ENCODE results near the gene ICE2.

The ICE2 gene

DNA sequence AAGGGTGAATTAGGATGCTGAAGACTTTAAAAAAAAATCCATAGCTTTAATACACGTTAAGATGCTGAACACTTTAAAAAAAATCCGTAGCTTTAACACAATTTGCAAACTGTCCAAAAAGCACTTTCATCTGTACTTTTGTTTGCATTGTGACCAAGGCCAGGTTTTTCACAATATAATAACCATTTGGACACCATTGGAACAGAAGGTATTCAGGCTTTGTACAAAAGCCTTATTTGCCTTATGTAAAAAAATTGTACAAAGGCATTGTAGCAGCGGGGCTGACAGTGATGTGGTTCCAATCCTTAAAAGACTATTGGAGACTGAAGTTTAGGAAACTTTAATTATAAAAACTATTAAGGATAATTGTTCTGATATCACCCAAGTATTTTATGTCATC lies 15.2 kb upstream of the ICE2 start:
- DNase-seq = no peak

DNA sequence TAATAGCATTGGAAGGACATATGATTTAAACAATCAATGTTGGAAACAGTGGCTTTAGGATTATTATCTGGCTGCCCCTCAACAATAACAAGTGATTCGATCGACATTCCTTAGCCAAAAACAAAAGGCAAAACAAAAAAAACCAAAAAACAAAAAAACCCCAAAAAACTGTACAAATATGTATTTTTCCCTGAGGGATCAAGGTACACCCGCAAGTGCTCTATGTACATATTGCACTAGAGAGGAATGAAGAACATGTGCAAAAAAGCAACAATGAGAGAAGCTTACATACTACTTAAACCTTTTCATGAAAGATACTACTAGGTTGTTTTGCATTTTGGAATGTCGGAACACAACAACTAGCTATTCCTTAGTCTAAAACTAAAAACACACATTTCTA lies 14.2 kb upstream of the ICE2 start:
- no peak for DNase-seq

GRCh38 chr15:60486742-60487141 lies 7.8 kb upstream of the ICE2 start:
- DNase-seq = no peak

- no peak for DNase-seq
Observed at GRCh38 chr15:60485365-60486055, 6.6 kb upstream of the ICE2 start.

DNA sequence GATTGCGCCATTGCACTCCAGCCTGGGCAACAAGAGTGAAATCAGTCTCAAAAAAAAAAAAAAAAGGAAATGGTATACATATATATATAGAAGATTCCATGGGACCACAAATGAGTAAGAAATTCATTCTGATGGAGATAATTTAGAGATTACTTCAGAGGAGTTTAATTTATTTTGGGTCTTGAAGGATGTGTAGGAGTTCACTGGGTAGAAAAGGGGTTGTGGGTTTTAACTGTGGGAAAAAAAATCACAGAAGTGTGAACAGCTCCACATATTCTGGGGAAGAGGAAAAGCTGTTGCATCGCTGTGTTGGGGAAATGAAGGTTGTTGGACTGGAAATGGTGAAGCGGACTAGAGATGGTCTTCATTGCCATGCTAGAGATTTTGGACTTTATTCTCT lies 4.1 kb upstream of the ICE2 start:
- no peak for DNase-seq

DNA sequence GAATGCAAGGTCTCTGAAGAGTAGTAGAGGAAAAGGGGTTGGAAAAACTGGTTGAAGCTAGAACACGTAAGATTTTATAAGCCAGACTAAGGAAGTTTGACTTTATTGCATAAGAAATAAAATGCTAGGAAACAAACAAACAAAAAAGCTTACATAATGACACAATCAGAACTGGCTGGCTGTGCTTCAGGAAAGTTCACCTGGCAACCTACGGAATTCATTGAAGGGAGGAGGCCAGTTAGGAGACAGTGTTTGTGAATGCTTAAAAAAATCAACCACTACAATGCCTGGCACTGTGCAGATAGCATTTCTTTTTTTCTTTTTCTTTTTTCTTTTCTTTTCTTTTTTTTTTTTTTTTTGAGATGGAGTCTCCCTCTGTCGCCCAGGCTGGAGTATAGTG lies 1.9 kb upstream of the ICE2 start:
- no peak for DNase-seq

DNA sequence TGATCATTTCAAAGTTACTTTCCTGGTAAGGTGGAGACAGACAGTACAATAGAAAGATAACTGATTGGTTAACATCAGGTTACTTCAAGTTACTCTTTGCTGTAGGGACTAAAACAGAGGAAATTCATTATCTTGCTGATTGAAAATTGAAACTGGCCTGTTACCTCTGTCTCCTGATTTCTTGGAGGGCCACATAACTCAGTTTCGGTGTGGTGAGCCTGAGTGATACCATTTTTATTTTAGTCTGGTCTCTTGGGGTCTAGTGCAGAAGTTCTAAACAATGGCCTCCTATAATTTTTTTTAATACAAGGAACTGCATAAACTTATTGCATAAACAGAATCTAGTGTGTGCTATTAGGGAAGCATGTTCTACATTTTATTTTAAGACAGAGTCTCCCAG lies 1.2 kb upstream of the ICE2 start:
- DNase-seq = no peak

GRCh38 chr15:60479361-60480110 lies 594 bp upstream of the ICE2 start:
- no peak for DNase-seq

DNA sequence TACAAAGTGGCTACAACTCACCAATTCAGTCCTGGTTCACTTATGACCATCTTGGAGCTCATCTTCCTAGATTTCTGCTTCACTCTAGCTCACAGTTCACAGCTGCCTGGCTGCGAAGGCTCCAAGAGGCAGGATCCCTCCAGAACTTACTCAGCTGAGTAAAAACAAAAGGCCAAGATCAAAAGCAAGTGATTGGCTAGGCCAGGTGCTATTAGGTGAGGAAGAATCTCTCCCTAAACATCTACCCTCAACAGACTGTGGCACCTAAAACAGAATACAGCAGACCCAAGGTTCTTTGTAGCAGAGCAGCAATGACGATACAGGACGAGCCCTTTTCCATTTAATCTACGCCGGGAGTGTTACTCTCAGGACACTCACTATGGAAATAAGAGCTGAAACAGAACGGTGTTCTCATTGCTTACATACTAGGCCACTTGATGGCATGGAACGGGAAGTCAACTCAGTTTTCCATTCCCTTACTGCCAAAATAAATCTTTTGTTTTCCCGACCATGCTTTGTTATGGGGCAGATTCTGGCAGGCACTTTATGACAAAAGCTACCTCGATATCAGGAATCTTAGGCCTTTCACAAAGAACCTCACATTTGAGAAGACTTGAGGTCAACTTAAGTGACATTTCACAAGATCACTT lies 901 bp downstream of the ICE2 start:
- DNase-seq = no peak

DNA sequence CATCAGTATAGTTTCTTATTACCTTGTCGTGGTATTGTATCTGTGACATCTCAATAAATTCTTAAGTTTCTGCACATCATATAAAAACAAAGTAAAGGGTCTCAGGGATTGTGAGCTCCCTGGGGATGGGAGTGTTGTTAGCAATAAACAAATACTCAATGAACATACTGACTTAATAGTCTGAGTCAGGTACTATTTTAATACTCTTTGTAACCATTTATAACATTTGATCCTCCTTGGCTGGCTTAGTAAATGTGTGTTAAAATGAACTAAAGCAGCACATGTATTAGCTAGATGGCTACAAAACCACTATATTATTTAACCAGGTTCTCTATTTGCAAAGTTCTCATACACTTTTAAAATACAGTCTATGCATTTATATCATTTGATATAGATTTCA lies 1.8 kb downstream of the ICE2 start:
- DNase-seq = no peak

GRCh38 chr15:60476713-60477112 lies 2.2 kb downstream of the ICE2 start:
- no peak for DNase-seq

DNA sequence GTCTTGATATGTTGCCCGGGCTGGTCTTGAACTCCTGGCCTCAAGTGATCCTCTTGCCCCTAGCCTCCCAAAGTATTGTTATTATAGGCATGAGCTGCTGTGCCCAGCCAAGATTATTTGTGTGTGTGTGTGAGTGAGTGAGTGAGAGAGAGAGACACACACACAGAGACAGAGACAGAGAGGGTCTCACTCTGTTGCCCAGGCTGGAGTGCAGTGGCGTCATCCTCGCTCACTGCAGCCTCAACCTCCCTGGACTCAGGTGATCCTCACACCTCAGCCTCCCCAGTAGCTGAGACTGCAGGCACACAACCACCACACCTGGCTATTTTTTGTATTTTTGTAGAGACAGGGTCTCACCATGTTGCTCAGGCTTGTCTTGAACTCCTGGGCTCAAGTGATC lies 5.8 kb downstream of the ICE2 start:
- no peak for DNase-seq

- no peak for DNase-seq
Observed at GRCh38 chr15:60471314-60471713, 7.6 kb downstream of the ICE2 start.

DNA sequence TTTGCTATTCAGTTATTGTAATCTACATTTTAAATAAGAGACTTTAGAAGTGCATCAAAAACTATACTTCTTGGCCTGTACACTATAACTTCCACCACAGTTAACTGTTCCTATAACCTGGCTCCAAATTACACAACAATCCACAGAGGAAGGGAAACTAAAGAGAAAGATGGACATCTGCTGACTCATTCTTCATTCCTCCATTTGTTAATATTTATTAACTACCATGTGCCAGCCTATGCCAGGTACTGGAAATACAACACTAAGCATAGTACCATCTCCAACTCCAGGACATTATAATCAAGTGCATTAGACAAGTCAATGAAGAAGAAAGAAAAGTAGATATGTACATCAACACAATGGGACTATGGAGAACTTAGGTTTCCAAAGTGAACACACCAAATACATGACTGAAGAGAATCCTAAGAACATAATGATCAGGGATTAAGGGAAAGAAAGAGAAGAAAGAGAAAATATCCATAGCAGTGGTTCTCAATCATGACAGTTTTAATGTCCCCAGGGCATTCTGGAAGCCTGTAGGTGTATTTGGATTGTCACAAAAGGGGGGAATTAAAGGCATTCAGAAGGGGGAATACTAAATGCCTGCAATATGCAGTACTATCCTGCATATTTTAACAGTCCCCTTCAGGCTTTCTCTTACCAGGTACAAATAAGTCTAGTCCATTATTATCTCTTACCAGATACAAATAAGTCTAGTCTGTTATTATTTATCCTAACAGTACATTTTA lies 8.9 kb downstream of the ICE2 start:
- DNase-seq = no peak

DNA sequence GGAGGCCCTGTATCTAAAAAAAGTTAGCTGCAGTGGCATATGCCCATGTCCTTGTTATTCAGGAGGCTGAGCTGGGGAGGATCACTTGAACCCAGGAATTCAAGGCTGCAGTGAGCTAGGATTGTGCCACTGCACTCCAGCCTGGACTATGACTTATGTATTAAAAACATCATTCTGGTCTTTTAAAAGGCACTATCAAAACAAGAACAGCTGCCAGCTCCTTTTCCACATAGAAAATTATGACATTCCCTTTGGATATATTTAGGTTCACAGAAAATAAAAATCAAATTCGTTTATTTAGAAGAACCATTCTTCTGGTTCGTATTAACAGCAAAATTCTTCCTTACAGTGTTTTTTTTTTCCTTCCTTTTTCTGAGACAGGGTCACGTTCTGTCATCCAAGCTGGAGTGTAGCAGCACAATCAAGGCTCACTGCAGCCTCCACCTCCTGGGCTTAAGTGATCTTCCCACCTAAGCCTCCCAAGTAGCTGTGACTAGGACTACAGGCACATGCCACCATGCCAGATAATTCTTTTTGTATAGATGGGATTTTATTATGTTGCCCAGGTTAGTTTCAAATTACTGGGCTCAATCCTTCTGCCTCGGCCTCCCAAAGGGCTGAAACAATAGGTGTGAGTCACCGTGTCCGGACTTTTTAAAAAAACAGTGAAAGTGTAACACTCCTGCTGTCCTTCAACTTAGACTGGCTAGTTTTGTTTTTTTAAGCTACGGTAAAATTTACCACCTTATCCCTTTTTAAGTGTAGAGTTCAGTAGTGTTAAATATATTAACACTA lies 13.9 kb downstream of the ICE2 start:
- no peak for DNase-seq

GRCh38 chr15:60462027-60462426 lies 16.9 kb downstream of the ICE2 start:
- no peak for DNase-seq

GRCh38 chr15:60460931-60461330 lies 18.0 kb downstream of the ICE2 start:
- no peak for DNase-seq

DNA sequence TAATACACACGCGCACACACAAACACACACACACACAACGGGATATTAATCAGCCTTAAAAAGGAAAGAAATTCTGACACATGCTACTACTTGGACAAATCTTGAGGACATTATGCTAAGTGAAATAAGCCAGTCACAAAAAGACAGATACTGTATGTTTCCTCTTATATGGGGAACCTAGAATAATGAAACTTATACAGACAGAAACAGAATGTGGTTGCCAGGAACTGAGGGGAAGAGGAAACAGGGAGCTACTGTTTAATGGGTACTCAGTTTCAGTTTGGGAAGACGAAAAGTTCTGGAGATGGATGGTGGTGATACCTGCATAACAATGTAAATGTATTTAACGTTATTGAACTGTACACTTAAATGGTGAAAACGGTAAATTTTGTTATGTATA lies 20.2 kb downstream of the ICE2 start:
- no peak for DNase-seq

DNA sequence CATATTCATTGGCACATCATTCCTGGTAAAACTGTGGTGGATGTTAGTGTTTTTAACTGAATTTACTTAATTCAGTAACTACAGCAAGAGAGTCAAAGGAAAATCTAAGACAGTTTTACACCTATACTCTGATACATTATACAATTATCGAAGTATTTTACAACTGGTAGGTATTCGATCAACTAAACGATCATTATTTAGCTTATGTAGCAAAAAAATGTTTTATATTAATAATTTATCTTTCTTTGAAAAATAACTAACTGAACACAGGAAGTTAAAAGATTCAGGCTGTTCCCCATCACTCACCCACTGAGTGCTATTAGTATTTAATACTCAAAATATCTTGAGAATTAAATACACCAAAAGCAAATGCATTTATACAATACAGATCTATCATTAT lies 21.0 kb downstream of the ICE2 start:
- no peak for DNase-seq

DNA sequence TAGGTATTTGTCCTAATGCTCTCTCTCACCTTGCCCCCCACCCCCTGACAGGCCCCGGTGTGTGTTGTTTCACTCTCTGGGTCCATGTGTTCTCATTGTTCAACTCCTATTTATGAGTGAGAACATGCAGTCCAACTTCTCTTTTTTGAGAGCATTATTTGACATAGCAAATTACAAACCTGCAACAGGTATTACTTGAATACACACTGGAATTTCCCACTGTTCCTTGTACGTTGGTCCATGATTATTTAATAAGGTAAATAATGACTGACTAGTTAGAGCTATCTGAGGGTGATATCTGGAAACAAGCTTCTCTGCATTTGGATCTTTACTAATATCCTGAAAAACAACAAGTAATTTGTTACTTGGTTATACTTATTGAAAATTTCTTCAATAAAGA lies 24.1 kb downstream of the ICE2 start:
- no peak for DNase-seq

- DNase-seq = no peak
Observed at GRCh38 chr15:60448668-60449360, 30.1 kb downstream of the ICE2 start.

DNA sequence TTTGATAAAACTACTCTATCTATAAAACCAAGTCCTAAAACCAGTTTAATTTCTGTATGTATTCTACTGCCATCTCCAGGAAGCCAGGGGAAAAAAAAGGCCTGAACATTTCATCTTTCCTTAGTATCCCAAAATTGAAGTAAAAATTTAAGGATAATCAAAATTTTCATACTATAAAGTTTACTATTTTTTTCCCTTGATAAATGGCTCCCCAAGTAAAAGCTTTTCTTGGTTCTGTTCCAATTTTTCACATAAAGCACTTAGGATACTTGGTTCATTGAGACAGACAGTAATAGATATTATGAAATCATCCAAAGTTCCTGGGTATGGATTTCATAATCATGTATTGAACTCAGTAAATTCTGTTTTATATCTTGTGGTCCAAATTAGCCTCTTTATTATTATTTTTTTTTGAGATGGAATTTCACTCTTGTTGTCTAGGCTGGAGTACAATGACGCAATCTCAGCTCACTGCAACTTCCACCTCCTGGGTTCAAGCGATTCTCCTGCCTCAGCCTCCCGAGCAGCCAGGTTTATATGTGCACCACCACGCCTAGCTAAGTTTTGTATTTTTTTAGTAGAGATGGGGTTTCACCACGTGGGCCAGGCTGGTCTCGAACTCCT lies 34.5 kb downstream of the ICE2 start:
- no peak for DNase-seq

All from SIG-M5 (cell line).